ENCODE measurements around the gene SETD1B. TPM values are rescaled to one million over a fixed set of nuclear protein-coding genes. Genes with fewer than 3 reads are reported as not detected.
"Not testable (repeated sequence)": the region's sequence is repeated elsewhere in the genome, so short reads cannot be mapped to it uniquely, and the experiment has no call there.

SETD1B gene
- total and polyA plus RNA-seq, 2 experiments from 2014 or later = 2.4 to 15.1 TPM

DNA sequence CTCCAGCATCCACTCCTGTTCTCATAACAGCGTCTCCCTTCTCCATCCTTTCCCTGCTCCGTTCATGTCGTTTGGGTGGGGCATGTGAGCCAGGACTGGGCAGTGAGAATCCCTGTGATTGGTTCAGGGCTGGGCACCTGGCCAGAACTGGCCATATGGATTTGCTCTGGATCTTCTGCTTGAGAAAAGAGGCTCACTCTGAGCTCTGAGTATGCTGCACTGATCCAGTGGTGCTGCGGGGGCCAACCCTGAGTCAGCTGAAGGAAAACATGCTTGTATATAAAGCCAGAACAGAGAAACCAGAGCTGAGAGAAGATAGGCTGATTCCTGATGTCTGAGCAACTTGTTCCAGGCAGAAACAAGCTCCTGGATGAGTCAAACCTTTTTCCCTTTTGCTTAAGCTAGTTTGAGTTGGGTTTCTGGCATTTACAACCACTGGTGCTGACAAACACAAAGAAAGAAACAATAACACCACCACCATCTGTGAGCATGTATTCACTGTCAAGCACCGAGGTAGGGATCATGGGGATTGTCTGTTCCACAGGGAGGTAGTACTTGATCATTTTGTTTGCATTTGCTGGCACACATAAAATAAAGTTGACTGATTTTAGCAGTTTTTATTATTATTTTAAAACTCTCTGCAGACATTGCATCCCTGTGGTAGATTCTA, 68.9 kb downstream of the SETD1B start:
- TF ChIP-seq, protein P1, sequence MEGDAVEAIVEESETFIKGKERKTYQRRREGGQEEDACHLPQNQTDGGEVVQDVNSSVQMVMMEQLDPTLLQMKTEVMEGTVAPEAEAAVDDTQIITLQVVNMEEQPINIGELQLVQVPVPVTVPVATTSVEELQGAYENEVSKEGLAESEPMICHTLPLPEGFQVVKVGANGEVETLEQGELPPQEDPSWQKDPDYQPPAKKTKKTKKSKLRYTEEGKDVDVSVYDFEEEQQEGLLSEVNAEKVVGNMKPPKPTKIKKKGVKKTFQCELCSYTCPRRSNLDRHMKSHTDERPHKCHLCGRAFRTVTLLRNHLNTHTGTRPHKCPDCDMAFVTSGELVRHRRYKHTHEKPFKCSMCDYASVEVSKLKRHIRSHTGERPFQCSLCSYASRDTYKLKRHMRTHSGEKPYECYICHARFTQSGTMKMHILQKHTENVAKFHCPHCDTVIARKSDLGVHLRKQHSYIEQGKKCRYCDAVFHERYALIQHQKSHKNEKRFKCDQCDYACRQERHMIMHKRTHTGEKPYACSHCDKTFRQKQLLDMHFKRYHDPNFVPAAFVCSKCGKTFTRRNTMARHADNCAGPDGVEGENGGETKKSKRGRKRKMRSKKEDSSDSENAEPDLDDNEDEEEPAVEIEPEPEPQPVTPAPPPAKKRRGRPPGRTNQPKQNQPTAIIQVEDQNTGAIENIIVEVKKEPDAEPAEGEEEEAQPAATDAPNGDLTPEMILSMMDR (IDR thresholded peaks at IDR 0.05; ENCODE audit: low read depth, low read length) = no peak
- no peaks in the 10 kb centered on the region for H3K4me1 ChIP-seq (ENCODE audit: low read depth)
- H3K36me3 ChIP-seq = no peaks in the 10 kb centered on the region
- H3K27me3 ChIP-seq = no peaks in the 10 kb centered on the region
- H3K4me3 ChIP-seq = no peak overlapping the region
- DNase-seq (ENCODE audit: low read depth in 1 of 2, low spot score in 1 of 2) = peak; percentile 20 to 96
- no peak overlapping the region for H3K27ac ChIP-seq
- H3K9me3 ChIP-seq (ENCODE audit: low read depth) = no peaks in the 10 kb centered on the region

DNA sequence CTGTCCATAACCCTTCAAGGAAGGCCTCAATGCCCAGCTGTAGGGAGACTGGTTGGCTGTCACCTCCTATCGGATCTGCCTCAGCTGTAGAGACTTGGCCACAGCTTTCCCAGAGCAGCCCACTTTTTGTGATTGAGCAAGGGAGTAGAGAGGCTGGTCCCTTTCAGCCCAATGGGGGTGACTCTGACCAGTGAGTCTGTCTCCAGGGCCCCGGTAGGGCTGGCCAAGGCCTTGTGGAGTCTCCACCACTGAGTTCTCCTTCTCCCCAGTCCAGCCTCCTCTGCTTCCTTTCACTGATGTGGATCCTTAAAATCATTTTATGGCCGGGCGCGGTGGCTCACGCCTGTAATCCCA, 69.4 kb downstream of the SETD1B start:
- no peaks in the 10 kb centered on the region for H3K9me3 ChIP-seq (ENCODE audit: low read depth)
- no peak overlapping the region for H3K4me3 ChIP-seq
- H3K4me1 ChIP-seq (ENCODE audit: low read depth) = no peaks in the 10 kb centered on the region
- TF ChIP-seq, protein P1 (IDR thresholded peaks at IDR 0.05; ENCODE audit: low read depth, low read length) = no peak
- H3K36me3 ChIP-seq = no peaks in the 10 kb centered on the region
- H3K27me3 ChIP-seq = no peaks in the 10 kb centered on the region
- no peak overlapping the region for H3K27ac ChIP-seq
- peak in 1 of 2 donors; percentile 62 for DNase-seq (ENCODE audit: low read depth in 1 of 2, low spot score in 1 of 2)

DNA sequence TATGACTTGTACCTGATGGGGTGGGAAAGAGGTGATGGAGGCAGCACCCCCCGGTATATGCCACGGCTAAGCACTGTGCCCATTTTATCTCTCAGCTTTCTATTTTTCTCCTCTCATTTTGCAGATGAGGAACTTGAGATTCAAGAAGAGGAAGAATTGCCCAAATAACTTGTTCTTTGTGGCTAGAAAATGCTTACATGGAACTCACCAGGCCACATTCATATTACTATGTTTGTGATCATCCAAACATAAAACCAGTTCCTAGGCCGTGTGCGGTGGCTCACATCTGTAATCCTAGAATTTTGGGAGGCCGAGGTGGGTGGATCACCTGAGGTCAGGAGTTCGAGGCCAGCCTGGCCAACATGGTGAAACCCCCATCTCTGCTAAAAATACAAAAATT, 70.3 kb downstream of the SETD1B start:
- no peak overlapping the region for H3K4me3 ChIP-seq
- no peak for DNase-seq (ENCODE audit: low read depth in 1 of 2, low spot score in 1 of 2)
- H3K27ac ChIP-seq = no peak overlapping the region
- no peaks in the 10 kb centered on the region for H3K9me3 ChIP-seq (ENCODE audit: low read depth)
- no peaks in the 10 kb centered on the region for H3K36me3 ChIP-seq
- H3K4me1 ChIP-seq (ENCODE audit: low read depth) = no peaks in the 10 kb centered on the region
- no peaks in the 10 kb centered on the region for H3K27me3 ChIP-seq
- TF ChIP-seq, protein P1 (IDR thresholded peaks at IDR 0.05; ENCODE audit: low read depth, low read length) = no peak

DNA sequence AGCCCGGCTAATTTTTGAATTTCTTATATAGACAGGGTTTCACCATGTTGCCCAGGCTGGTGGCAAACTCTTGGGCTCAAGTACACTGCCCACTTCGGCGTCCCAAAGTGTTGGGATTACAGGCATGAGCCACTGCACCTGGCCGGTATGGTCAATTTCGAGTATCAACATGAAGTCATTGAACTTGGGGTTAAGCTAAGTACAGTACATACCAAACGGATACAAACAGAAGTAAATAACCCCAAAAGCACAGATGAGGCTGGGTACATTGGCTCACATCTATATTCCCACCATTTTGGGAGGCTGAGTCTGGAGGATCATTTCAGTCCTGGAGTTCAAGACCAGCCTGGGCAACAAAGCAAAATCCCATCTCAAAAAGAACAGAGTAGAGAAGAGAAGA, 71.8 kb downstream of the SETD1B start:
- Histone ChIP-seq H3K27ac (no peak overlapping the region), H3K9me3 (ENCODE audit: low read depth) (no peaks in the 10 kb centered on the region), H3K27me3 (no peaks in the 10 kb centered on the region), H3K36me3 (no peaks in the 10 kb centered on the region), H3K4me1 (ENCODE audit: low read depth) (no peaks in the 10 kb centered on the region), H3K4me3 (no peak overlapping the region)
- TF ChIP-seq, protein P1 (IDR thresholded peaks at IDR 0.05; ENCODE audit: low read depth, low read length) = no peak
- no peak for DNase-seq (ENCODE audit: low read depth in 1 of 2, low spot score in 1 of 2)

DNA sequence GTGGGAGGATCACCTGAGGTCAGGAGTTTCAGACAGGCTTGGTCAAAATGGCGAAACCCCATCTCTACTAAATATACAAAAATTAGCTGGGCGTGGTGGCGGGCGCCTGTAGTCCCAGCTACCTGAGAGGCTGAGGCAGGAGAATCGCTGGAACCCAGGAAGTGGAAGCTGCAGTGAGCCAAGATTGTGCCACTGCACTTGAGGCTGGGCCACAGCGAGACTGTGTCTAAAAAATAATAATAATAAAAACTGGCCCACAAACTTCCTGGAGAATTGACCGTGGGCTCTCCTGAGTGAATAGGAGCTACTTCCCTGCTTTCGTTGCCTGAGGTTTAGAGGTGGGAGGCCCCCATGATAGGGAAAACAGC, 72.3 kb downstream of the SETD1B start:
- not testable (repeated sequence) for H3K36me3 ChIP-seq; H3K4me3 ChIP-seq; DNase-seq (ENCODE audit: low read depth in 1 of 2, low spot score in 1 of 2)

More for the DNA sequence above, 72.3 kb downstream of the SETD1B start:
- H3K27ac ChIP-seq; H3K9me3 ChIP-seq (ENCODE audit: low read depth); H3K4me1 ChIP-seq (ENCODE audit: low read depth); H3K27me3 ChIP-seq: not testable (repeated sequence)

Other genes with a start within 250 kb of the SETD1B start
- gene KDM2B, start 223.0 kb upstream of the SETD1B start, total RNA-seq = 70.5 and 82.1 TPM in 2 replicates
- 30.8 and 35.8 TPM in 2 replicates for gene KDM2B, start 223.0 kb upstream of the SETD1B start, polyA plus RNA-seq
- gene ORAI1, start 177.5 kb upstream of the SETD1B start, total RNA-seq = 36.7 and 41.5 TPM in 2 replicates
- gene ORAI1, start 177.5 kb upstream of the SETD1B start, polyA plus RNA-seq = 63.4 and 72.2 TPM in 2 replicates
- gene MORN3, start 134.4 kb upstream of the SETD1B start, total RNA-seq = 1.1 and 2.0 TPM in 2 replicates
- gene MORN3, start 134.4 kb upstream of the SETD1B start, polyA plus RNA-seq = 1.6 and 2.8 TPM in 2 replicates
- 11.7 and 30.7 TPM in 2 replicates for gene TMEM120B, start 91.3 kb upstream of the SETD1B start, total RNA-seq
- gene TMEM120B, start 91.3 kb upstream of the SETD1B start, polyA plus RNA-seq = 19.7 and 23.0 TPM in 2 replicates
- 30.0 and 56.3 TPM in 2 replicates for gene RHOF, start 10.3 kb upstream of the SETD1B start, total RNA-seq
- gene RHOF, start 10.3 kb upstream of the SETD1B start, polyA plus RNA-seq = 21.5 and 27.4 TPM in 2 replicates
- gene HPD, start 54.9 kb downstream of the SETD1B start, total RNA-seq = not detected in 2 replicates
- 0.16 TPM in 1 of 2 replicates, not detected in the other for gene HPD, start 54.9 kb downstream of the SETD1B start, polyA plus RNA-seq
- 130 and 132 TPM in 2 replicates for gene PSMD9, start 84.8 kb downstream of the SETD1B start, total RNA-seq
- 78.4 and 110 TPM in 2 replicates for gene PSMD9, start 84.8 kb downstream of the SETD1B start, polyA plus RNA-seq
- 1.1 and 3.8 TPM in 2 replicates for gene CFAP251, start 114.6 kb downstream of the SETD1B start, total RNA-seq
- 0.31 and 1.7 TPM in 2 replicates for gene CFAP251, start 114.6 kb downstream of the SETD1B start, polyA plus RNA-seq
- 16.2 and 30.5 TPM in 2 replicates for gene BCL7A, start 217.9 kb downstream of the SETD1B start, total RNA-seq
- gene BCL7A, start 217.9 kb downstream of the SETD1B start, polyA plus RNA-seq = 19.1 and 20.8 TPM in 2 replicates